ENCODE measurements around the gene PLCD1. TPM values are rescaled to one million over a fixed set of nuclear protein-coding genes. Genes with fewer than 3 reads are reported as not detected.
A peak's percentile ranks its signal among the peaks of the same experiment; 100 is the strongest.

PLCD1 gene
- total RNA-seq, 1 experiment from 2014 or later: 7.9 TPM

DNA sequence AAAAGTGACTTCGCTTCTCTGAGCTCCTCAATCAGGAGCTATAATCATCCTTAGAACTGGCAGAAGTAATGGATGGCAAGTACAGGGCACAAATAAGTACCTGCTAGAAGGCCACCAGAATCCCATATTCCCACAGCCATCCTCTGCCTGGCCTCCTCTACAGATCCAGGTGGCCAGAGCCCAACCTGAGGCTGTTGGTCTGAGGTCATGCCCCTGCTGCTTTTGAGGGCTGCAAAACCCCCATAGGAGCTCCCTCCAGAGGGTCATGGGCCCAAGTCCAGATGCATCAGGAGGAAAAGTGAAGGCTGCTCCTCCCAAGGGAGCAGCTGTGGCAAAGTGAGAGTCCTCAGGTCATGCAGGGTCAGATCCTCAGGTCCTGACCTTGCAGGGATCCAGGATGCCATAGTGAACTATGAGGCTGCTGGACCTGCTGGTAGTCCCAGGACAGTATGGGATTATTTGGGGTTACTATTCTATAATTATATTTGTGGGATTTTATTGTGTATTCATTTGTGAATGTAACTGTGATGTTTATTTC is 3.0 kb upstream of the PLCD1 start:
- no peak for TF ChIP-seq CTCF (IDR thresholded peaks at IDR 0.05; ENCODE audit: insufficient read depth in 1 of 2, low read depth in 1 of 2, low read length in 1 of 2, severe bottlenecking in 1 of 2, unreplicated experiment in 1 of 2)
- BruUV-seq (replicated peaks): no TSS peak
- H3K4me3 ChIP-seq (ENCODE audit: low read depth, low read length): no peak overlapping the region
- H3K9me3 Mint-ChIP-seq (ENCODE audit: unreplicated experiment): no peaks in the 10 kb centered on the region
- intact Hi-C loops (cut with micrococcal nuclease; ENCODE audit: unreplicated experiment): no loop called here
- peaks cover 18% of the 10 kb centered on the region for H3K4me1 ChIP-seq
- ChIA-PET POLR2A (no interaction called here), CTCF (no interaction called here)
- H3K4me1 Mint-ChIP-seq (ENCODE audit: low read depth, unreplicated experiment): peaks cover 10% of the 10 kb centered on the region
- DNase-seq: no peak
- no peaks in the 10 kb centered on the region for H3K27me3 ChIP-seq (replicated peaks; ENCODE audit: control insufficient read depth, insufficient read depth, low read length)
- H3K9me3 ChIP-seq: no peaks in the 10 kb centered on the region
- H3K4me3 Mint-ChIP-seq (ENCODE audit: unreplicated experiment): no peak overlapping the region
- H3K27ac Mint-ChIP-seq (ENCODE audit: unreplicated experiment): no peak overlapping the region
- no peaks in the 10 kb centered on the region for H3K36me3 Mint-ChIP-seq (ENCODE audit: insufficient read depth, unreplicated experiment)
- H3K36me3 ChIP-seq (ENCODE audit: control insufficient read depth, insufficient read depth, low read length): no peaks in the 10 kb centered on the region
- no peaks in the 10 kb centered on the region for H3K27me3 Mint-ChIP-seq (ENCODE audit: insufficient read depth, unreplicated experiment)

- Histone ChIP-seq H3K36me3 (ENCODE audit: control insufficient read depth, insufficient read depth, low read length) (no peaks in the 10 kb centered on the region), H3K4me1 (peaks cover 18% of the 10 kb centered on the region), H3K4me3 (ENCODE audit: low read depth, low read length) (no peak overlapping the region), H3K27me3 (replicated peaks; ENCODE audit: control insufficient read depth, insufficient read depth, low read length) (no peaks in the 10 kb centered on the region), H3K9me3 (no peaks in the 10 kb centered on the region)
- ChIA-PET POLR2A (no interaction called here), CTCF (no interaction called here)
- H3K36me3 Mint-ChIP-seq (ENCODE audit: insufficient read depth, unreplicated experiment): no peaks in the 10 kb centered on the region
- intact Hi-C loops (cut with micrococcal nuclease; ENCODE audit: unreplicated experiment): no loop called here
- no peaks in the 10 kb centered on the region for H3K27me3 Mint-ChIP-seq (ENCODE audit: insufficient read depth, unreplicated experiment)
- TF ChIP-seq CTCF (IDR thresholded peaks at IDR 0.05; ENCODE audit: insufficient read depth in 1 of 2, low read depth in 1 of 2, low read length in 1 of 2, severe bottlenecking in 1 of 2, unreplicated experiment in 1 of 2): no peak
- no peak overlapping the region for H3K4me3 Mint-ChIP-seq (ENCODE audit: unreplicated experiment)
- no peak for DNase-seq
- no TSS peak for BruUV-seq (replicated peaks)
- no peak overlapping the region for H3K27ac Mint-ChIP-seq (ENCODE audit: unreplicated experiment)
- no peaks in the 10 kb centered on the region for H3K9me3 Mint-ChIP-seq (ENCODE audit: unreplicated experiment)
- peaks cover 10% of the 10 kb centered on the region for H3K4me1 Mint-ChIP-seq (ENCODE audit: low read depth, unreplicated experiment)
These were observed 1.9 kb upstream of the PLCD1 start for GRCh38 chr3:38031022-38031994.

GRCh38 chr3:38030126-38031021 is 932 bp upstream of the PLCD1 start:
- BruUV-seq (replicated peaks): no TSS peak
- CTCF ChIA-PET: no interaction called here
- Mint-ChIP-seq H3K4me3 (ENCODE audit: unreplicated experiment) (no peak overlapping the region), H3K9me3 (ENCODE audit: unreplicated experiment) (no peaks in the 10 kb centered on the region), H3K27me3 (ENCODE audit: insufficient read depth, unreplicated experiment) (no peaks in the 10 kb centered on the region), H3K36me3 (ENCODE audit: insufficient read depth, unreplicated experiment) (no peaks in the 10 kb centered on the region), H3K27ac (ENCODE audit: unreplicated experiment) (no peak overlapping the region), H3K4me1 (ENCODE audit: low read depth, unreplicated experiment) (peaks cover 17% of the 10 kb centered on the region)
- Histone ChIP-seq H3K27me3 (replicated peaks; ENCODE audit: control insufficient read depth, insufficient read depth, low read length) (no peaks in the 10 kb centered on the region), H3K36me3 (ENCODE audit: control insufficient read depth, insufficient read depth, low read length) (no peaks in the 10 kb centered on the region), H3K4me1 (peaks cover 23% of the 10 kb centered on the region), H3K4me3 (ENCODE audit: low read depth, low read length) (no peak overlapping the region), H3K9me3 (no peaks in the 10 kb centered on the region)
- intact Hi-C loops (cut with micrococcal nuclease; ENCODE audit: unreplicated experiment): no loop called here
- TF ChIP-seq CTCF (IDR thresholded peaks at IDR 0.05; ENCODE audit: insufficient read depth in 1 of 2, low read depth in 1 of 2, low read length in 1 of 2, severe bottlenecking in 1 of 2, unreplicated experiment in 1 of 2): no peak
- DNase-seq: peak in 1 of 2 experiments; percentile 52
- POLR2A ChIA-PET: no interaction called here
